Loucy (cell line): ENCODE measurements around the gene IRGQ.

Experiments
- EZH2phosphoT487 ChIP-seq: fragments of 200-600 bp; IDR thresholded peaks from 2 replicates; pipeline ENCODE4 v1.6.1; 2018; ENCODE audit warnings: antibody characterized with exemption, mild to moderate bottlenecking, moderate library complexity, borderline replicate concordance
- TF ChIP-seq, protein P1 (sequence below): fragments of 200-600 bp; sonication (generic); conservative IDR thresholded peaks from 2 replicates; pipeline ENCODE4 v1.5.1; 2014; ENCODE audit warnings: mild to moderate bottlenecking, antibody characterized with exemption, low read length

DNA sequence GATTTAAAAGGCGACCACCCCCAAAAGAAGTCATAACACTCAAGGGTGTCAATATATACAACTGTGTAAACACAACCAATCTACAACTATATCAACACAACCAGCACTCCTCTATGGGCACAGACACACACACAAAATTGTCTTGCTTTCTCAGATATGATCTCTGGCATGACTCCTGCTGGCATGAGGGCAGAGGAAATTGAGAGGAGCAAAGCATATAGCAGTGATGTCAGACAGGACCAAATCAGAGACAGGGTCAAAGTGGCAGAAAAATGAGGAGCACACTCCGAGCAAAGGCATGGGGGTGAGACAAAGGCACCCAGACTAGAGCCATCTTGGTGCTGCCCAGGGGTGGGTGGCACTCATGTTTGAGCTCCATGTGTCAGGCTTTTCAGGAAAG is 9.6 kb downstream of the IRGQ start:
- TF ChIP-seq, protein P1, sequence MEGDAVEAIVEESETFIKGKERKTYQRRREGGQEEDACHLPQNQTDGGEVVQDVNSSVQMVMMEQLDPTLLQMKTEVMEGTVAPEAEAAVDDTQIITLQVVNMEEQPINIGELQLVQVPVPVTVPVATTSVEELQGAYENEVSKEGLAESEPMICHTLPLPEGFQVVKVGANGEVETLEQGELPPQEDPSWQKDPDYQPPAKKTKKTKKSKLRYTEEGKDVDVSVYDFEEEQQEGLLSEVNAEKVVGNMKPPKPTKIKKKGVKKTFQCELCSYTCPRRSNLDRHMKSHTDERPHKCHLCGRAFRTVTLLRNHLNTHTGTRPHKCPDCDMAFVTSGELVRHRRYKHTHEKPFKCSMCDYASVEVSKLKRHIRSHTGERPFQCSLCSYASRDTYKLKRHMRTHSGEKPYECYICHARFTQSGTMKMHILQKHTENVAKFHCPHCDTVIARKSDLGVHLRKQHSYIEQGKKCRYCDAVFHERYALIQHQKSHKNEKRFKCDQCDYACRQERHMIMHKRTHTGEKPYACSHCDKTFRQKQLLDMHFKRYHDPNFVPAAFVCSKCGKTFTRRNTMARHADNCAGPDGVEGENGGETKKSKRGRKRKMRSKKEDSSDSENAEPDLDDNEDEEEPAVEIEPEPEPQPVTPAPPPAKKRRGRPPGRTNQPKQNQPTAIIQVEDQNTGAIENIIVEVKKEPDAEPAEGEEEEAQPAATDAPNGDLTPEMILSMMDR = no peak
- no peak for TF ChIP-seq EZH2phosphoT487
